ENCODE data around the gene UCHL3.

Gene UCHL3

DNA sequence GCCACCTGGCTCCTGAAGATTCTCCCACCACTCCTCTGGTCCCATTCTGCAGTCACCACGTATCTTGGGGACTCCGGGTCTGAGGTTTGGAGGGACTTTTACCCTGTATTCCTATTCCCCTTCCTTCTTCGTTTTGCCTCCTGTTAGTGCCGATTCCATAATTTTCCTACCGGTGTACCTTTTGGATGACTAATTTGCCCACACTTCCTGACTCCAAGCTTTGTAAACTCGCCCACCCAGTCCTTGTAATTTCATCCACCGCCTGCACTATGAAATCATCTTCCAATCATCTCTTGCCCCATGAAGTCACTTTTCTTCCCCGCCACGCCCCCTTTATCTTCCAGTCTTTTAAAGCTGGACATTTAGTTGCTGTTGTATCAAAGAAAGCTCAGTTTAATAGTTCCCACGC is 572 bp downstream of the UCHL3 start:
- DNase-seq: peak; percentile 27

GRCh38 chr13:75554464-75554863 is 4.9 kb downstream of the UCHL3 start:
- DNase-seq: no peak

DNA sequence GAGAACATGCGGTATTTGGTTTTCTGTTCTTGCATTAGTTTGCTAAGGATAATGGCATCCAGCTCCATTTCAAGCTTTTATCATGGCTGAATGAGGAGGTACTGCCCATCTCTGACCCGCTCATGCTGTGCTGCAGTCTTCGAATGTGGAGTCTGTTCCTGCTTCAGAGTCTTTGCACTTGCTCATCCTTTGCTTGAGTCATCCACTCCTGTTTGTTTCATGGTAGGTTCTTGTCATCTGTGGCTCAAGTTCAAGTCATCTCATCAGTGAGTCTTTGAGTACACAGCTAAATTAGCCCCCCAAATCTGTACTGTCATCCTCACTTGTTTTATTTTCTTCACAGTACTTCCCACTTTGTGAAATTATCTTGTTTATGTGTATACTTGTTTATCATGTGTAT is 5.4 kb downstream of the UCHL3 start:
- DNase-seq: no peak

DNA sequence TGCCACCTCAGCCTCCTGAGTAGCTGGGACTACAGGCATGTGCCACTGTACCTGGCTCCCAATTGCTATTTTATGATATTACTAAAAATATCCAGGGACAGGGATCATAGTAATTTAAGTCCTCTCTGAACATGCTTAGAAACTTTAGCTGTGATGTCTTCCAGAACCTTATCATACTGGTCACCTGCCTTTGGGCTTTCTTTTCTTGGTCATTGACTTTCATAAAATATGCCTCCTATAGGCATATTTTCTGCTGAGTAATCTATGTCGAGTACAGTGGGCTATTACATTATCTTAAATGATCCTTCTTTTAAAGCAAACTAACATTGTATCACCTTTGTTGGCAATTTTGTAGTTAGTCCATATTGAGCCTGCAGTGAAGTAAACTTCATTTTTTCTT is 6.2 kb downstream of the UCHL3 start:
- no peak for DNase-seq

GRCh38 chr13:75556961-75557360 is 7.4 kb downstream of the UCHL3 start:
- no peak for DNase-seq

DNA sequence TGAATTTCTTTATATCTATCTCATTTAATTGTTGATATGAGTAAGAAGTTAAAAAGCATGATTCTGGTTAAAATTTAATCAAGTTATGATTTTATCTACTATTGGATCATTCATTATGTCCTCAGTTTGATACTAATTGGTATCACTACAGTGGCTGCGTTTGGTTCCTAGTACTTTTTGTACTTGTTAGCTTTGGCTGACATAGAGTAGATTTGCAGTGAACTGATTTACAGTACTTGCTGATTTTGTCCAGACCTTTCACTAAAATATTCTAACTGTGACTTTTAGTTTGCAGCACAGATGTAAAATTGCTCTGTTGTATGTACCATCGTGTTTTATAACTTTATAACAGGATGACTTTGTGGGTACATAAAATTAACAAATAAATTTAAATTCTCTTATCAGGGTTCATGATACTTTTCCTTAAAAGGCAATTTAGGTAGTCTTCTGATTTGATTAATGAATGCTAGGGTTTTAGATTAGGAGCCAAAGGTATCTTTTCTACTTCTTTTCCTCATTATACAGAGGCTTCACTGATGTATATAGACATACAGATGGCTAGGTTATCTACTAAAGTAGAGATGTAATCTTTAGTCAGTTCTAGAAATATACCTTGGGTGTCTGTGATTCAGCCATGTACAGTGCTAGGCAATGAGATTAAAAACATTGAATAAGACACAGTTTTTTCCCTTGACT is 8.7 kb downstream of the UCHL3 start:
- DNase-seq: no peak

GRCh38 chr13:75566658-75567057 is 17.1 kb downstream of the UCHL3 start:
- DNase-seq: no peak

- DNase-seq: no peak
Measured at GRCh38 chr13:75569576-75569975, 20.0 kb downstream of the UCHL3 start.

DNA sequence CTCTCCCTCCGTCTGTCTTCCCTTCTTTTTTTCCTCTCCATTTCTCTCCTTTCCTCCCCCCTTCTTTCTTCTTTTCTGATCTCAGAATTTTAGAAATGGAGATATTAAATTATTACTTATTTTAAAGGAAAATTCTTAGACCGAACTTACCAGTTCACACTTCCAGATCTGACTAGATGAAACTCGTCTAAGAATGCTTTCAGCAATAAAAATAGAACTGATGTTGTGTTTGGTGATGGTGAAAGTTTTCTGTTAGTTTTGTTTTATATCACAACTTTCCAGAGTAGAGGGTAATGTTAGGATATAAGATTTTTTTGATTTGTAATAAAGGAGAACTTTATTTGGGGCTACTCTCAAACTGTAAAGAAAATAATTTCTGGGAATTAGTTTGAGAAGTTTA is 29.9 kb downstream of the UCHL3 start:
- no peak for DNase-seq

- DNase-seq: peak; percentile 8
Measured at GRCh38 chr13:75581874-75582640, 32.5 kb downstream of the UCHL3 start.

DNA sequence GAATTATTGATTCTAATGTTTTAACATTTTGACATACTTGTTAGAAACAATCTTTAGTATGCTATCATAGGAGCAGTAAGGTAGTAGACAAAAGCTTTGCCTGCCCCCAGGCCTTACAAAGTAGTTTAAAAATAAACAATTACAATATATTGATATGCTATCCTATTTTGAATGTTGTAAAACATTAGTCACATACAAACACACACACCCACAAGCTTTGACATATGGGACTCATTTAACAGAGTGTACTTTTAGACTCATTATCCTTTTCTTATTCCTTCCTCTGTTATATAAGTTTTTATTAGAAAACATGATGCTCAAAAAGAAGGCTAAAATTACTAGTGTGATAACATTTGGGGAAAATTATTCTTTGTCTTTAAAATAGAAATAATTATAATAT is 33.5 kb downstream of the UCHL3 start:
- DNase-seq: no peak

DNA sequence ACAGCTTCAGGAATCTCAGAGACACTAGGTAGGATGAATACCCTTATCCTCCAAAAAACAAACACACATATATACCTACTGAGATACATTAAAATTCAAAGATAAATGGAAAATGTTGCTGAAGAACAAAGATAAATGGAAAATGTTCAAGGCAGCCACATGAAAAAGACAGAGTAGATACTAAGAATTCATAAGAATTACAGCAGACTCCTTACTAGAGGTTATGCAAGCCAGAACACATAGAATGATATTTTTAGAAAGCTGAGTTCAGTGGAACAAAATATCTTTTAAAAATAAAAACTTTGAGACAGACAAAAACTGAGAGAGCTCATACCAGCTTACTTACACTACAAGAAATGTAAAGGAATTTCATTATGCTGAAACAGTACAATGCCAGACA is 35.6 kb downstream of the UCHL3 start:
- no peak for DNase-seq

DNA sequence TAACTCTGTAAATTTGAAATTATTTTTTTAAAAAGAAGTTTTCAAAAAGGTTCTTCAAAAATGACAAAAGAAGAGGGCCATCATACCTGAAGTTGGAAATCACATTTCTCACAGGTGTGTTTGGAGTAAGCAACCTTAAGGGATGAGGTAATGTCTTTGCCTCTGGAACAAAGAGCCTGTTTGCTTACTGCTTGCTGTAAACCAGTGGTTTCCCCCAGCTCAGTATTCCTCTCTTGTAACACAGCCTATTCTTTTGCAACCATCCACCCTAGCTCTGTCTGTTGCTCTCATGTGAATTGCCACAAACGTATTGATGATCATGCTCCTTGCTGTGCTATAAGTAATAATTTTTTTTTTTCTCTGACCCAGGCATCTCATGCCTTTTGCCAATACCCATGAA is 38.1 kb downstream of the UCHL3 start:
- no peak for DNase-seq

DNA sequence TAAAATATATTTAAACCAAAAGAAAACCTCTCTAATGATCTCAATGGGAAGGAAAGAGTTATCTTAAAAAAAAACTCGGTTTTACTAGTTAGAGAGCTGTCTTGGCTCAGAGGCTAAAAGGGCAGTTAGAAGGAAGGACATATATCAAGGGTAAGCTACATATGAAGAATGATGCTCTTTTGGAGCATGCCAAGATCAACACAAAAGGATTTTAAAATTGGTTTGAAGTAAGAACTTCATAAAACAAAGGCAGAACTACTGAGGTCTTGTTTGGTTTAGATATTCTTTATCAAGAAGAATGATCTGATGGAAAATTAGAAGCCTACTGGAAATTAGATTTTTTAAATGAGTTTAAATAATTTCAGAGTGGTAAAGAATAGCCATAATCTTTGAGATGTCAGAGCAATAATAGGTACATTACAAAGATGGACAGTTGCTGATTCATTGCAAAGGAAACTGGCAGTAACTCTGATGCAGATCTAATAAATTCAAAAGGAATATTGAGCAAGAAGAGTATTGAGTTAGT is 47.1 kb downstream of the UCHL3 start:
- no peak for DNase-seq

- no peak for DNase-seq
Measured at GRCh38 chr13:75600371-75600770, 50.8 kb downstream of the UCHL3 start.

DNA sequence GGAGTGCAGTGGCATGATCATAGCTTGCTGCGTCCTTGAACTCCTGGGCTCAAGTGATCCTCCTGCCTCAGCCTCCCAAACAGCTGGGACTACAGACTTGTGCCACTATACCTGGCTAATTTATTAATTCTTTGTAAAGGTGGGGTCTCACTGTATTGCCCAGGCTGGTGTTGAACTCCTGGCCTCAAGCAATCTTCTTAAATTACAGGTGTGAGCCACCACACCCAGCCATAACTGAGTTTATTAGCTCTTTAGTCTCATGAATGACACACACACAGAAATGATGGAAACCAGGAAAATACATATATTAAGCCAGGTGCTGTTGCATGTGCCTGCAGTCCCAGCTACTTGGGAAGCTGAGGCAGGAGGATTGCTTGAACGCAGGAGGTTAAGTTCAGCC is 53.4 kb downstream of the UCHL3 start:
- no peak for DNase-seq

GRCh38 chr13:75607447-75607846 is 57.9 kb downstream of the UCHL3 start:
- DNase-seq: no peak

DNA sequence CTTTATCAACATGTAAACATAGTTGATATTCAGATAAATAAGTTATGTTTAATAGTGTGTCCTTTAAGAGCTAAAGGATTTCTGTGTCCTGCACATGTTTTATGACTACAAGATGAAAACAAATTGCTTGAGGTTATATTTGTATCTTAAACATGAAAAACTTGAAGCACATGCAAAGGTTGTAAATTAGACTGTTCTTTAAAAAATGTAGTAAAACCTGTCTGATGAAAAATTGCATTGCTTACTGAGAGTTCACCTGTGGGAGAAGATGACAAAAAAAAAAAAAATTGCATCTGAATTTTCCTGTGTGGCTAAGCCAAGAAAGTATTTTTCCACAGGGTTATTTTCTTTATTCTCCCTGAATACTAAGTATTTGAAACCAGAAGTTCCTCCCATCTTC is 60.9 kb downstream of the UCHL3 start:
- no peak for DNase-seq

- DNase-seq: no peak
Measured at GRCh38 chr13:75612354-75612753, 62.8 kb downstream of the UCHL3 start.

GRCh38 chr13:75617230-75617629 is 67.6 kb downstream of the UCHL3 start:
- DNase-seq: no peak

GRCh38 chr13:75618308-75618707 is 68.7 kb downstream of the UCHL3 start:
- DNase-seq: no peak

DNA sequence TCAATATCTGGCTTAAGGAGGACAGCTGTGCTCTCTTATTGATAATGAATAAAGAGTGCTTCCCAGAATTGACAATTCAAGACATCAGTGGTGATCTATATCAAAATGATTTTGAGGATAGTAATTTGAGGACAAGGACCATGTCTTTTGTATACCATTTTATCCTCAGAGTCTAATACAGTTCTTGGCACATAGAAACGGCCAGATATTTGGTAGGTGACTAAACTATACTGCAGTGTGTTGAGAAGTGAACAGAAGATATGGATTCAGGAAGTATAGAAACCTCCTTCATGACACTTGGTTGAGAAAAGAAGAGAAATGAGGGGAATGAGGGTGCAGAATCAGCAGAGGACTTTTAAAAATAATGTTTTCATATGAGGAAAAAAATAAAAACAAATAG is 70.4 kb downstream of the UCHL3 start:
- no peak for DNase-seq

DNA sequence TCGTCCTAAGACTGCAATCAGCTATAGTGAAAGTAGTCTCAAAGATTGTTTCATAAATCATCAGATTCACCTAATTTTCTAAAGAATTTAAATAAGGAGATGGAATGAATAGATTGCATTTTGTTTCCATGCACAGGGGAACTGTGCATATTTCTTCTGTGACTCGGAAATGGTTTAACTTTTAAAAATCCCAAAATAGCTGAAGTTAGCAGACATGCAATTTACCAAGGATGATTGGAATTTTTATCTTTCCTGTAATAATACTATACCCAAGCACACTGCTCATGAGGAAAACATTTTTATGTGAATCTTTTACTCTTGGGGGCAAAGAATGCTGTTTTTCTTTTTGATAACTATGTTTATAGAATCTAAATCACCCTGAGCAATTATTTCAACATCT is 71.6 kb downstream of the UCHL3 start:
- no peak for DNase-seq

DNA sequence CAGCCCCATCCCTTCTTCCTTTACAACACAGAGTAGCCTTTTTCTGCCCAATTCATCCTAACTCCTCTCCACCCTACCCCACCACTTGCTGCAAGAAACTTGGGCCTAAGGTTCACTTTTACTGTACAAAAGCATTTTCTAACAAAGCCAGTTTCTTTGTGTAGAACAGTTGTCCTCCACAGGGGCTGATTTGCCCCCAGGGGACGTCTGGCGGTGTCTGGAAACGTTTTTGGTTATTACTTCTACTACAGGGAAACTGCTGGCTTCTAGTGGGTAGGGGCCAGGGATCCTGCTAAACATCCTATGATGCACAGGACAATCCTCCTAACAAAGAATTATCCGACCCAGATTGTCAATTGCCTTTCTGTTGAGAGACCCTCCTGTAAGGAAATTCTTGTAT is 79.2 kb downstream of the UCHL3 start:
- no peak for DNase-seq

DNA sequence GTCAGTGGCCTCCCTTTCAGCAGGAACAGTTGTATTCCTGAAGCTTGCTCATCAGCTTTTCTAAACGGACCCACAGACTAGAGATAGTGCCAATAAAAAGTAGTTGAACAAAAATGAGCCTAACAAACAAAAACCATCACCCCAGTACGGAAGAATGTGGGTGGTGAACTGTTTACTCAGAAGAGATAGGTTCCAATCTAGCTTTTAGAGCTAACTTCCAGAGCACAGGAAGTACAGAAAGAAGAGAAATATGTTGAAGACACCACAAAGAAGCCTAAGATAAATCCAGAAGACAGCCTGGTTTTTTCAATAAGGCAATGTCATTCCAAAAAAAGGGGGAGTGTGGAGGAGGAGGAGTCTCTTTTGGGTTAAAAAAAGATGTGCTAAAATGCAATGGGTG is 83.7 kb downstream of the UCHL3 start:
- DNase-seq: no peak
